Loucy (cell line): ENCODE data around the gene S100Z.

Experiments used
- H2AFZ ChIP-seq: fragments of 200-600 bp; sonication (generic); 2 replicates; pipeline ENCODE4 v1.6.0; 2016; ENCODE audit warnings: antibody characterized with exemption, mild to moderate bottlenecking, low read length, moderate library complexity
- H3F3A ChIP-seq: fragments of 200-600 bp; 2 replicates; pipeline ENCODE4 v1.6.0; 2016; ENCODE audit warnings: antibody characterized with exemption, low read depth, mild to moderate bottlenecking
- H3K27me3 ChIP-seq: fragments of 200-600 bp; sonication (generic); 2 replicates; pipeline ENCODE4 v1.6.1; 2014; ENCODE audit warnings: low read length, mild to moderate bottlenecking; ENCODE audit not compliant: insufficient read depth, poor library complexity, severe bottlenecking
- H3K36me3 ChIP-seq: fragments of 200-600 bp; sonication (generic); 2 replicates; pipeline ENCODE4 v1.6.1; 2016; ENCODE audit warnings: low read length; ENCODE audit not compliant: insufficient read depth
- H3K4me1 ChIP-seq: fragments of 200-600 bp; sonication (generic); 2 replicates; pipeline ENCODE4 v1.5.1; 2014; ENCODE audit warnings: low read length, mild to moderate bottlenecking; ENCODE audit not compliant: insufficient read depth, poor library complexity, severe bottlenecking
- H3K4me2 ChIP-seq: fragments of 200-600 bp; sonication (generic); 2 replicates; pipeline ENCODE4 v1.6.0; 2014; ENCODE audit warnings: antibody characterized with exemption, low read length, low read depth, mild to moderate bottlenecking; ENCODE audit not compliant: poor library complexity, severe bottlenecking
- H3K4me3 ChIP-seq: fragments of 200-600 bp; sonication (generic); 2 replicates; pipeline ENCODE4 v1.5.1; 2014; ENCODE audit warnings: low read length, mild to moderate bottlenecking, mixed read lengths; ENCODE audit not compliant: poor library complexity, severe bottlenecking
- H3K79me2 ChIP-seq: fragments of 200-600 bp; sonication (generic); 2 replicates; pipeline ENCODE4 v1.6.1; 2014; ENCODE audit warnings: low read length; ENCODE audit not compliant: insufficient read depth
- H3K9ac ChIP-seq: fragments of 200-600 bp; sonication (generic); 2 replicates; pipeline ENCODE4 v1.6.0; 2014; ENCODE audit warnings: mild to moderate bottlenecking, low read depth, low read length, moderate library complexity; ENCODE audit not compliant: poor library complexity, severe bottlenecking
- H3K9me2 ChIP-seq: fragments of 200-600 bp; sonication (generic); replicated peaks from 2 replicates; pipeline ENCODE4 v1.6.1; 2016; ENCODE audit warnings: low read depth, low read length, mixed read lengths
- H3K9me3 ChIP-seq: fragments of 200-600 bp; sonication (generic); 2 replicates; pipeline ENCODE4 v1.6.1; 2014; ENCODE audit warnings: mild to moderate bottlenecking, antibody characterized with exemption, low read length, low read depth; ENCODE audit not compliant: insufficient read depth
- H4K20me1 ChIP-seq: fragments of 200-600 bp; sonication (generic); 2 replicates; pipeline ENCODE4 v1.6.0; 2014; ENCODE audit warnings: antibody characterized with exemption, low read length, mild to moderate bottlenecking; ENCODE audit not compliant: insufficient read depth, poor library complexity, severe bottlenecking
- EZH2phosphoT487 ChIP-seq: fragments of 200-600 bp; IDR thresholded peaks from 2 replicates; pipeline ENCODE4 v1.6.1; 2018; ENCODE audit warnings: antibody characterized with exemption, mild to moderate bottlenecking, moderate library complexity, borderline replicate concordance
- TF ChIP-seq, protein P1 (sequence below): fragments of 200-600 bp; sonication (generic); conservative IDR thresholded peaks from 2 replicates; pipeline ENCODE4 v1.5.1; 2014; ENCODE audit warnings: mild to moderate bottlenecking, antibody characterized with exemption, low read length

The S100Z gene

DNA sequence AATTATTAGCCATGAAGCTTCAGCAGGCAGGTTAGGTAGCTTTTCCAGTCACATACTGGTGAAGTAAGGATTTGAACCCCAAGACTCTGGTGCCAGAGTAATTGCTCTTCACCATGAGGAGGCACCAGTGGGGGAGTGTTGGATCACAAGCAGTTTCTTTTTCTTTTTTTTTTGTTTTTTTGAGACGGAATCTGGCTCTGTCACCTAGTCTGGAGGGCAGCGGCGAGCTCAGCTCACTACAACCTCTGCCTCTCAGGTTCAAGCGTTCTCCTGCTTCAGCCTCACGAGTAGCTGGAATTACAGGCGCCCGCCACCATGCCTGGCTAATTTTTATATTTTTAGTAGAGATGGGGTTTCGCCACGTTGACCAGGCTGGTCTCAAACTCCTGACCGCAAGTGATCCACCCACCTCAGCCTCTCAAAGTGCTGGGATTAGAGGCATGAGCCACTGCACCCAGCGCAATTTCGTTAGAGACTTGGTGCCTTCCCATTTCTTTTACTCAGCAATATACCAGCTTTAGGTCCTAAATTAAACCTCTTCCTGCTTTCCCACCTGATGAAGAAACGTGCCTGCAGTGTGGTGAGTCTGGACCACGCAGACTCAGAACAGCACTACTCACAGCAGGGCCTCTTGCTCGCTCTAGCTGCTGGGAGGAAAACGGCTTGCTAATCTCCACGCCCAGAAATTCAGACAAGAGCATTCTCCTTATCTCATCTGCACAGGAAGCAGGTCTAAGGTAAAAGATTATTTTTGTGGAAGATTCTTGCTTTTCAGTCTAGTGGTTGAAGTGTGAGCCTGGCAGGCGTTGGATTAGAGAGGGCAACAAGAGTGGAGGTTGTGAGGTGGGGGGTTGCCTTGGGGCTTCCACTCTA lies at the start of gene S100Z:
S100Z (plus strand) TSS at position 596 of the 873 bp plus-strand sequence. CDS start 25,346 bp downstream, outside the sequence.
- no peaks in the 10 kb centered on the region for H3K36me3 ChIP-seq
- no peaks in the 10 kb centered on the region for H3K27me3 ChIP-seq
- no peaks in the 10 kb centered on the region for H4K20me1 ChIP-seq
- H3K4me1 ChIP-seq: peaks cover 51% of the 10 kb centered on the region
- H3K79me2 ChIP-seq: peaks cover 27% of the 10 kb centered on the region
- peaks cover 5% of the 10 kb centered on the region; the same call in 1 of the 2 replicates for H3K9me3 ChIP-seq
- H3K9me2 ChIP-seq: no peaks in the 10 kb centered on the region
- no peak within 1 kb of the TSS for H2AFZ ChIP-seq
- peak within 1 kb of the TSS; percentile 76 for H3K9ac ChIP-seq
- H3F3A ChIP-seq: peaks cover 11% of the 10 kb centered on the region; the same call in 1 of the 2 replicates
- H3K4me2 ChIP-seq: peak within 1 kb of the TSS; percentile 76
- peak within 1 kb of the TSS; percentile 62 for H3K4me3 ChIP-seq
- TF ChIP-seq EZH2phosphoT487: no peak
- TF ChIP-seq, protein P1, sequence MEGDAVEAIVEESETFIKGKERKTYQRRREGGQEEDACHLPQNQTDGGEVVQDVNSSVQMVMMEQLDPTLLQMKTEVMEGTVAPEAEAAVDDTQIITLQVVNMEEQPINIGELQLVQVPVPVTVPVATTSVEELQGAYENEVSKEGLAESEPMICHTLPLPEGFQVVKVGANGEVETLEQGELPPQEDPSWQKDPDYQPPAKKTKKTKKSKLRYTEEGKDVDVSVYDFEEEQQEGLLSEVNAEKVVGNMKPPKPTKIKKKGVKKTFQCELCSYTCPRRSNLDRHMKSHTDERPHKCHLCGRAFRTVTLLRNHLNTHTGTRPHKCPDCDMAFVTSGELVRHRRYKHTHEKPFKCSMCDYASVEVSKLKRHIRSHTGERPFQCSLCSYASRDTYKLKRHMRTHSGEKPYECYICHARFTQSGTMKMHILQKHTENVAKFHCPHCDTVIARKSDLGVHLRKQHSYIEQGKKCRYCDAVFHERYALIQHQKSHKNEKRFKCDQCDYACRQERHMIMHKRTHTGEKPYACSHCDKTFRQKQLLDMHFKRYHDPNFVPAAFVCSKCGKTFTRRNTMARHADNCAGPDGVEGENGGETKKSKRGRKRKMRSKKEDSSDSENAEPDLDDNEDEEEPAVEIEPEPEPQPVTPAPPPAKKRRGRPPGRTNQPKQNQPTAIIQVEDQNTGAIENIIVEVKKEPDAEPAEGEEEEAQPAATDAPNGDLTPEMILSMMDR: no peak; the same call in 1 of the 2 replicates

DNA sequence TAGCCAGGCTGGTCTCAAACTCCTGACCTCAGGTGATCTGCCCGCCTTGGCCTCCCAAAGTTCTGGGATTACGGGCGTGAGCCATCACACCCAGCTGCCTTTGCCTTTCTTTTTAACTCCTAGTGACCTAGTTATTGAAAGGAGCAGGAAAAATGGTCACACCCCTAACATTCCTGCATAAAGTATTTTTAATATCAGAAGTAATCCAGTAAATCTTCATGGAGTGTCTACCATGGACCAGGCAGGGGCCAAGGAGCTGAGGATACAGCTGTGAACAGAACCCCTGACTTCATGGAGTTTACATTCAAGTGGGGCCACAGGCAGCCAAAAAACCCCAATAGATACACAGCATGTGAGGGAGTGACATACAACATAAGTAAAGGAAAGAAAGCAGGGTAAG lies 49.2 kb upstream of the S100Z start:
- Histone ChIP-seq H3K4me3 (no peak overlapping the region), H2AFZ (no peak overlapping the region), H3K36me3 (no peaks in the 10 kb centered on the region), H3K9me2 (no peaks in the 10 kb centered on the region), H3K27me3 (no peaks in the 10 kb centered on the region), H3K4me1 (no peaks in the 10 kb centered on the region), H3F3A (no peaks in the 10 kb centered on the region), H4K20me1 (no peaks in the 10 kb centered on the region), H3K9me3 (no peaks in the 10 kb centered on the region), H3K4me2 (no peak overlapping the region), H3K9ac (no peak overlapping the region), H3K79me2 (no peaks in the 10 kb centered on the region)
- TF ChIP-seq, protein P1: no peak
- TF ChIP-seq EZH2phosphoT487: no peak

DNA sequence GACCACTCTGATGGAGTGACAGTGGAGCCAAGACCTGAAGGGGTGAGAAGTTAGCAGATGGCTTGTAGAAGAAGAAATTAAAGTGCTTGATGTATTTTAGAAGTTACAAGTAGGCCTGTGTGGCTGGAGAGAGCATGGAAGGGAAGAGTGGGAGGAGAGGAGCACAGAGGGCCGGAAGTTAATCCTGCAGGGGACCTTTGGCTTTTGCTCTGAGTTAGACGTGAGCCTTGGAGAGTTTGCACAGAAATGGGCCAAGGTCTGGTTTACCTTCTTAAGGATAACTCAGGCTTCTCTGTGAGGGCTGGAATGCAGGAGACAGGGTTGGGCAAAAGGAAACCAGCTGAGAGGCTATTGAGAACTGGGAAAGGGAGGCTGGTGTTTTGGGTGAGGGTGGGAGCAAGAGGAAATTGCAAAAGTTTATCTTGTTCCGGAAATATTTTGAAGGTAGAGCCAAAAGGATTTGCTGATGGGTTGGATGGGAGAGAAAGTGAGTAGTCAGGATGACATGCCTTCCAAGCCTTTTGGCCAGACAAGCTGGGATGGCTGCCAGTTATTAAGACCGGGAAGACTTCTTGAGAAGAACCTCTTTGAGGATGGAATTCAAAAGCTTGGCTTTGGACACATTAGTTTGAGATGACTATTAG lies 48.5 kb upstream of the S100Z start:
- Histone ChIP-seq H3F3A (no peaks in the 10 kb centered on the region), H3K9ac (no peak overlapping the region), H3K9me3 (no peaks in the 10 kb centered on the region), H3K36me3 (no peaks in the 10 kb centered on the region), H3K27me3 (no peaks in the 10 kb centered on the region), H2AFZ (no peak overlapping the region), H3K79me2 (no peaks in the 10 kb centered on the region), H3K4me2 (no peak overlapping the region), H3K4me3 (no peak overlapping the region), H3K4me1 (no peaks in the 10 kb centered on the region), H3K9me2 (no peaks in the 10 kb centered on the region), H4K20me1 (no peaks in the 10 kb centered on the region)
- TF ChIP-seq EZH2phosphoT487: no peak
- TF ChIP-seq, protein P1: no peak
